A673 (cell line): ENCODE measurements around the gene NLRP12.

Experiments
- CTCF ChIP-seq: fragments of 300-800, 200-600 bp; sonication (generic); conservative IDR thresholded peaks from 2 replicates; pipeline ENCODE4 v1.5.1; 2017; ENCODE audit warnings: low read depth, mild to moderate bottlenecking, antibody characterized with exemption, low read length, moderate library complexity, mixed read lengths
- EZH2 ChIP-seq: fragments of 200-600 bp; sonication (generic); IDR thresholded peaks from 2 replicates; pipeline ENCODE4 v1.6.1; 2017; ENCODE audit warnings: borderline replicate concordance, low read depth, mild to moderate bottlenecking, mixed read lengths, antibody characterized with exemption, low read length; ENCODE audit not compliant: poor library complexity, severe bottlenecking

GRCh38 chr19:53787266-53787665 is 36.8 kb downstream of the NLRP12 start:
- TF ChIP-seq CTCF = no peak
- no peak for TF ChIP-seq EZH2
